ENCODE measurements around the gene LRRC31.

LRRC31 gene

GRCh38 chr3:169813757-169814517 lies 55.8 kb downstream of the LRRC31 start:
- no peak overlapping the region for H3K27ac ChIP-seq
- TF ChIP-seq CTCF (conservative IDR thresholded peaks at IDR 0.05) (peak; percentile 53), ZFX (IDR thresholded peaks at IDR 0.05) (no peak)

GRCh38 chr3:169813278-169813677 lies 56.5 kb downstream of the LRRC31 start:
- H3K27ac ChIP-seq = no peak overlapping the region
- no peak for TF ChIP-seq CTCF (conservative IDR thresholded peaks at IDR 0.05)
- TF ChIP-seq ZFX (IDR thresholded peaks at IDR 0.05) = no peak

GRCh38 chr3:169812332-169813235 lies 57.2 kb downstream of the LRRC31 start, which contains the start of the genes LRRC34 and LRRIQ4:
LRRC34 (minus strand) TSS chr3:169812904; CDS start chr3:169812548, 356 bp downstream.
LRRIQ4 (plus strand) TSS chr3:169812870; CDS start chr3:169821922, 9,052 bp downstream.
- no peak within 1 kb of the TSS for H3K27ac ChIP-seq
- TF ChIP-seq ZFX (IDR thresholded peaks at IDR 0.05) (no peak), CTCF (conservative IDR thresholded peaks at IDR 0.05) (no peak)

GRCh38 chr3:169811631-169812331 lies 58.0 kb downstream of the LRRC31 start:
- no peak for TF ChIP-seq ZFX (IDR thresholded peaks at IDR 0.05)
- TF ChIP-seq CTCF (conservative IDR thresholded peaks at IDR 0.05) = no peak
- no peak overlapping the region for H3K27ac ChIP-seq

GRCh38 chr3:169809230-169809795 lies 60.4 kb downstream of the LRRC31 start:
- H3K27ac ChIP-seq = no peak overlapping the region
- TF ChIP-seq CTCF (conservative IDR thresholded peaks at IDR 0.05) (no peak), ZFX (IDR thresholded peaks at IDR 0.05) (no peak)

- no peak for TF ChIP-seq ZFX (IDR thresholded peaks at IDR 0.05)
- TF ChIP-seq CTCF (conservative IDR thresholded peaks at IDR 0.05) = no peak
- H3K27ac ChIP-seq = no peak overlapping the region
These were observed 65.1 kb downstream of the LRRC31 start for GRCh38 chr3:169804681-169805080.
